Esophagus muscularis mucosa (tissue), 4 donors: ENCODE results near the gene SCAMP3. TPM values are rescaled to one million over a fixed set of nuclear protein-coding genes. Genes with fewer than 3 reads are reported as not detected.
A peak's percentile ranks its signal among the peaks of the same experiment; 100 is the strongest.
"Not testable (repeated sequence)": the region's sequence is repeated elsewhere in the genome, so short reads cannot be mapped to it uniquely, and the experiment has no call there.

Experiments used
- DNase-seq: peaks from one replicate; pipeline ENCODE4 v3.0.0-alpha.2; 2017; ENCODE audit errors: extremely low spot score
- H3K27ac ChIP-seq, 4 donors: fragments of 200-600 bp; sonication (generic); replicated peaks in 1 of 4; 1 replicate in 3 of 4; 2 replicates in 1 of 4; pipeline ENCODE4 v1.5.1; 2016 to 2019; ENCODE audit warnings: mild to moderate bottlenecking in 1 of 4
- H3K27me3 ChIP-seq, 4 donors: fragments of 200-600 bp; sonication (generic); one replicate each; pipeline versions ENCODE4 v1.5.1 to v1.6.0; 2016 to 2019
- H3K36me3 ChIP-seq, 4 donors: fragments of 200-600 bp; sonication (generic); one replicate each; pipeline ENCODE4 v1.5.1; 2016 to 2019
- H3K4me1 ChIP-seq, 4 donors: fragments of 200-600 bp; sonication (generic); one replicate each; pipeline ENCODE4 v1.5.1; 2016 to 2019
- H3K4me3 ChIP-seq, 4 donors: fragments of 200-600 bp; sonication (generic); 1 replicate in 2 of 4; 2 replicates in 2 of 4; pipeline ENCODE4 v1.5.1; 2016 to 2019; ENCODE audit warnings: mild to moderate bottlenecking in 4 of 4, moderate library complexity in 1 of 4
- H3K9me3 ChIP-seq, 4 donors: fragments of 200-600 bp; sonication (generic); 1 replicate in 3 of 4; 2 replicates in 1 of 4; pipeline ENCODE4 v1.5.1; 2016 to 2019
- CTCF ChIP-seq, 3 experiments: fragments of 200-600 bp in 2 of 3; fragments of 450-650 bp in 1 of 3; sonication (generic) in 2 of 3; IDR thresholded peaks; one replicate each; pipeline ENCODE4 v1.5.1; 2017 to 2019; ENCODE audit warnings: antibody characterized with exemption in 3 of 3, mild to moderate bottlenecking in 2 of 3, moderate library complexity in 1 of 3
- EP300 ChIP-seq: sonication (generic); formaldehyde crosslinking; IDR thresholded peaks from one replicate; pipeline ENCODE4 v1.6.1; 2017; ENCODE audit warnings: antibody characterized with exemption
- POLR2A ChIP-seq: fragments of 450-650 bp; IDR thresholded peaks from one replicate; pipeline ENCODE4 v1.6.1; 2017; ENCODE audit warnings: antibody characterized with exemption, moderate library complexity, mild to moderate bottlenecking, low read depth
- POLR2AphosphoS5 ChIP-seq, 2 donors: sonication (generic); formaldehyde crosslinking; IDR thresholded peaks; one replicate each; pipeline ENCODE4 v1.6.1; 2017; ENCODE audit warnings: antibody characterized with exemption in 2 of 2
- WGBS: methylation state at CpG from one replicate; pipeline ENCODE4 v1.1.5; 2018; 5-methylcytosine and 5-hydroxymethylcytosine counted together
- intact Hi-C: fragments of 100-400 bp; cut with DNase I; formaldehyde crosslinking; loops from one replicate; pipeline ENCODE4 v1.15.1; 2023
- total RNA-seq, 4 donors: library from RNA; depleted of rRNA; stranded (reverse); fragments of >200 nt; gene quantifications; one replicate each; pipeline versions ENCODE4 v1.1.0 to v1.2.1, GENCODE V29; 2016

Gene SCAMP3
- total RNA-seq, 4 donors from 2014 or later, result 33.6 to 56.0 (median 43.5) TPM

- Histone ChIP-seq H3K27ac (peak overlapping the region; percentile 1 to 57 (median 45)), H3K4me1 (peaks cover 17 to 50% (median 49%) of the 10 kb centered on the region in 4 donors), H3K27me3 (peaks cover 0 to 4% (median 0%) of the 10 kb centered on the region in 4 donors), H3K4me3 (peak overlapping the region; percentile 45 to 56 (median 49)), H3K36me3 (peaks cover 2 to 32% (median 25%) of the 10 kb centered on the region in 4 donors), H3K9me3 (peaks cover 0 to 3% (median 0%) of the 10 kb centered on the region in 4 donors)
- TF ChIP-seq CTCF (IDR thresholded peaks at IDR 0.05), result peak in 1 of 3 experiments; percentile 9
- peak; percentile 41 to 86 for TF ChIP-seq POLR2AphosphoS5 (IDR thresholded peaks at IDR 0.05)
- no peak for TF ChIP-seq POLR2A
- 16% methylated on average over 4 of the region's 4 CpGs for WGBS
- no peak for DNase-seq
- intact Hi-C loops, result no loop called here
These were observed 21.0 kb downstream of the SCAMP3 start for GRCh38 chr1:155241069-155241679.

GRCh38 chr1:155236451-155236850, 25.7 kb downstream of the SCAMP3 start:
- peaks cover 7 to 34% (median 32%) of the 10 kb centered on the region in 4 donors for H3K4me1 ChIP-seq
- DNase-seq, result no peak
- no peak for TF ChIP-seq EP300
- no peak for TF ChIP-seq POLR2A
- TF ChIP-seq POLR2AphosphoS5 (IDR thresholded peaks at IDR 0.05), result no peak
- no peak for TF ChIP-seq CTCF (IDR thresholded peaks at IDR 0.05)
- peaks cover 11 to 44% (median 30%) of the 10 kb centered on the region in 4 donors for H3K36me3 ChIP-seq
- no peaks in the 10 kb centered on the region for H3K9me3 ChIP-seq
- intact Hi-C loops, result no loop called here
- no peak overlapping the region for H3K4me3 ChIP-seq
- no peak overlapping the region for H3K27ac ChIP-seq
- no peaks in the 10 kb centered on the region for H3K27me3 ChIP-seq
- 71% methylated on average over 5 of the region's 5 CpGs for WGBS

GRCh38 chr1:155235375-155235774, 26.8 kb downstream of the SCAMP3 start:
- H3K27me3 ChIP-seq, intact Hi-C loops, H3K27ac ChIP-seq, H3K4me3 ChIP-seq, DNase-seq, H3K9me3 ChIP-seq: not testable (repeated sequence)
- Histone ChIP-seq H3K4me1 (peaks cover under 1 to 27% (median 24%) of the 10 kb centered on the region in 4 donors), H3K36me3 (peaks cover 11 to 44% (median 30%) of the 10 kb centered on the region in 4 donors)
- WGBS, result 100% methylated on average over 3 of the region's 9 CpGs

GRCh38 chr1:155233502-155233901, 28.7 kb downstream of the SCAMP3 start:
- H3K4me1 ChIP-seq, result peaks cover 0 to 19% (median 17%) of the 10 kb centered on the region in 4 donors
- H3K36me3 ChIP-seq, result peaks cover 11 to 31% (median 24%) of the 10 kb centered on the region in 4 donors
- intact Hi-C loops, H3K9me3 ChIP-seq, DNase-seq, H3K27ac ChIP-seq, H3K27me3 ChIP-seq, H3K4me3 ChIP-seq: not testable (repeated sequence)
- 86% methylated on average over 1 of the region's 5 CpGs for WGBS

GRCh38 chr1:155232001-155232978, 29.9 kb downstream of the SCAMP3 start:
- Histone ChIP-seq H3K4me1 (peaks cover 6 to 26% (median 25%) of the 10 kb centered on the region in 4 donors), H3K27ac (peak overlapping the region; percentile 66 to 74 (median 68)), H3K36me3 (peaks cover 11 to 23% (median 16%) of the 10 kb centered on the region in 4 donors)
- DNase-seq, H3K27me3 ChIP-seq, H3K9me3 ChIP-seq, intact Hi-C loops, H3K4me3 ChIP-seq: not testable (repeated sequence)
- WGBS, result 42% methylated on average over 8 of the region's 13 CpGs

GRCh38 chr1:155231302-155231701, 30.9 kb downstream of the SCAMP3 start:
- H3K27me3 ChIP-seq, H3K4me3 ChIP-seq, intact Hi-C loops, DNase-seq, H3K9me3 ChIP-seq: not testable (repeated sequence)
- 100% methylated on average over 1 of the region's 3 CpGs for WGBS
- Histone ChIP-seq H3K27ac (peak overlapping the region; percentile 63 to 68 (median 66)), H3K4me1 (peaks cover 13 to 36% (median 32%) of the 10 kb centered on the region in 4 donors), H3K36me3 (peaks cover 4 to 13% (median 9%) of the 10 kb centered on the region in 4 donors)
